Hippocampal formation (tissue), 2 donors: Measurements from ENCODE around the gene OTOGL.
"Not testable (repeated sequence)": the region's sequence is repeated elsewhere in the genome, so short reads cannot be mapped to it uniquely, and the experiment has no call there.

Experiments
- DNase-seq, 2 donors: peaks; one replicate each; lab custom pipeline; 2025; lab: John Stamatoyannopoulos, UW

OTOGL gene

DNA sequence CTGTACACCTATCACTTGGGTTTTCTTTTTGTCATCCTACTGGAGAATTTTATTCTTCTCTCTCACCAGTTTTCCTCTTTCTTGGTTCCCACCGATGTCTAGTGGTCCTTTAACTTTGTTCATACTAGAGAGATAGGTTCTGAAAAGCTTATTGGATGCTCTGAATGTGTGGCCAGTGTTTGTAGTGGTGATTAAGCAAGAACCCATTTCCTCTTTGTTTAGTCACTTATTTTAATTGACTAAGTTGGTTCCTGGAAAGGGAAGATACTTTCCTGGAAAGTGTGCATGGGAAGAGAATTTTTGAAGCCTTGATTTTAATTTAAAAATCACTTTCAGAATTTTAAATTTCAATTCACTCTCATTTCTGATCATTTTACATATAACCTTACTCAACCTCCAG, 127.2 kb downstream of the OTOGL start:
- DNase-seq = no peak

DNA sequence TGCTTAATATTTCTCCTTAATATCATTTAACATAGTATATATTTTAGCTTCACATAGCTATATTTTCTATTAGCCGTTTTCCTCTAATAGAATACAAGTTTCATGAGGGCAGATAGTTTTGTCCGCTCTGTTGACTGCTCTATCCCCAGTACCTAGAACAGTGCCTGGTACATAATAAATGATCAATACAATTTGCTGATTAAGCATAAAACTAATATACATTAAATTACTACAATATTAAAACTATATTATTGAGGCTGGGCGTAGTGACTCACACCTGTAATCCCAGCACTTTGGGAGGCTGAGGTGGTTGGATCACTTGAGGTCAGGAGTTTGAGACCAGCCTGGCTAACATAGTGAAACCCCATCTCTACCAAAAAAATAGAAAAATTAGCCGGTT, 128.6 kb downstream of the OTOGL start:
- not testable (repeated sequence) for DNase-seq

DNA sequence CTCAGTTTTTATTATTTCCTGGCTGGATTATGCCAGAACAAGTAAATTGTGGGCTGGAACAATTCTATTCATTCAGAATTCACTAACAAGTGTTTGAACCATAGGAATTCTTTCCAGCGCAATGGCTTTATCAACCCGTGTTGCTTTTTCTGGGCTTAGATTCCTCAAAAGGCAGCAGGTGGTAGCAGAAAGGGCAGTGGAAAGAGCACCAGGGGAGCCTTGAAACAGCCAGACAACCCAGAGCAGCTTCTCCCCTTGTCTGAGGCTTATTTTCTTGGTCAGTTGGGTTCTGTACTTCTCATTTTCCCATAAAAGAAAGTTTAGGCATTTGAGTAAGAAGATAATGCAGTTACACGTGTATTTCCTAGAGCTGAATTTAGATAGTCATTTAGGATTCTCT, 130.7 kb downstream of the OTOGL start:
- no peak for DNase-seq

DNA sequence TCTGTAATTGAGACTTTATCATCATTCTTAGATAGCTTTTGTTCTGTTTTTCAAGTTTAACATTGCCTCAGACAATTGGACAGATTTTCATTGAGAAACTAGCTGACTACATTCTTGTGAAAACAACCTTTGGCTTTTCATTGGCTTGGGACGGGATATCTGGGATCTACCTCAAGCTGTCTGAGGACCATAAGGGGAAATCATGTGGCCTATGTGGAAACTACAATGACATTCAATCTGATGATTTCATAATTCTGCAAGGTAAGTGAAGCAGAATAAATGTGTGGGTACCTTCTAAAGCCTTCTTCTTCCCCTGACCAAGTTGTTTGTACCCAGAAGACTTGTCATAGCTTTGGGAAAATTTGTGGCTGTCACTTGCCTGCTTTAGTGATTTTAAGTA, 133.5 kb downstream of the OTOGL start:
- DNase-seq = no peak

DNA sequence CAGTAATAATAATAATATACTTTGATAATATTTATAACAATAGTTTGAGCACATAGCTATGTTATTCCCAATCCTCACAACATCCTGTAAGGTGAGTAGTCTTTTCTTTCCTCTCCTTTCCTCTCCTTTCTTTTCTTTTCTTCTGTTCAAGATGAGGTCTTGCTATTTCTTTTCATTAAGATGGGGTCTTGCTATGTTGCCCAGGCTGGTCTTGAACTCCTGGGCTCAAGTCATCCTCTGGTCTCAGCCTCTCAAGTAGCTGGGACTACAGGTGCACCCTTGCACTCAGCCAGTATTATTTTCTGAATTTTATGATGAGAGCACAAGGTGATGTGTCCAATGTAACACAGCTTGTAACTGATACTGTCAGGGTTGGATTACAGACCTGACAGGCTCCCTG, 134.6 kb downstream of the OTOGL start:
- no peak for DNase-seq

DNA sequence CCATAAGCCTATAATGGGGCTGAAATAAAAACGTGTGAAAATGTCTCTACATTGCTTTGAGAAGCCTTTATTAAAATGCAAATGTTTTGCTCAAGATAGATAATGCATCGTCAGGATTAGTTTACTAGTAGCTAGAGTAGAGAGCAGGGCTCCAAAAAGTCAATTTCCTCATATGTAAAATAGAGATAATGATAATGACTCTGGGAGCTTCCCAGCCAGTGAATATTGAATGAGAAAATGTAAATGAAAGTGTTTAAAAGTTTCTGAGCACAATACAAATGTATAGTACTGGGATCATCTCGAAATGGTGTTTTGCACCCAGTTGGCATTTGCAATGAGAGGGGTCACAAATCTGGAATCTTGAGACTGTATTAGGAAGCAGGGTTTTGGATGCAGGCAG, 135.3 kb downstream of the OTOGL start:
- no peak for DNase-seq

DNA sequence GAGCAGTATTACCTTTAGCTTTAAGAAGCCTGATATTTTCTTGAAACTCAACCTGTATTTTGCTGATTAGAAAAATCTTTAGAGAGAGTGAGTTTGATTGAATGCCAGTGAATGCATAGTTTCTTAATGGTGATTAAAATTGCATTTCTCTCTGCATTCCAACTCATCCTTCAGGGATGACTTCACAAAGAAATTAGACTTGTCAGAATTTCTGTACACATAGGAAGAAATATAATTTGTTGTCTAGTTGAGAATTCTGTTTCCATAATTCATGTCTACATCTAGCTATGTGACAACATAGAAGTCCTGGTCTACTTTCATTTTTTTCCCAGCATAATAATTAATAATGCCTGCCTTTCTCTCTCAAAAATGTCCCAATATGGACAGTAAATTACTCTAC, 136.6 kb downstream of the OTOGL start:
- no peak for DNase-seq

DNA sequence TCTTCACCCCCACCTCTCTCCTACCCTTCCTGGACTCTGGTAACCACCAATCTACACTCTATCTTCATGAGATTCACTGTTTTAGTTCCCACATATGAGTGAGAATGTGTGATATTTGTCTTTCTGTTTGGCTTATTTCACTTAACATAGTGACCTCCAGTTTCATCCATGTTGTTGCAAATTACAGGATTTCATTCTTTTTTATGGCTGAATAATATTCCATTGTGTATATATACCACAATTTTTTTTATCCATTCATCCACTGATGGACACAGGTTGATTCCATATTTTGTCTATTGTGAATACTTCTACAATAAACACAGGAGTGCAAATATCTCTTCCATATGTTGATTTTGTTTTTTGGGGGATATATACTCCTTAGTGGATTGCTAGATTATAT, 140.5 kb downstream of the OTOGL start:
- DNase-seq = no peak

DNA sequence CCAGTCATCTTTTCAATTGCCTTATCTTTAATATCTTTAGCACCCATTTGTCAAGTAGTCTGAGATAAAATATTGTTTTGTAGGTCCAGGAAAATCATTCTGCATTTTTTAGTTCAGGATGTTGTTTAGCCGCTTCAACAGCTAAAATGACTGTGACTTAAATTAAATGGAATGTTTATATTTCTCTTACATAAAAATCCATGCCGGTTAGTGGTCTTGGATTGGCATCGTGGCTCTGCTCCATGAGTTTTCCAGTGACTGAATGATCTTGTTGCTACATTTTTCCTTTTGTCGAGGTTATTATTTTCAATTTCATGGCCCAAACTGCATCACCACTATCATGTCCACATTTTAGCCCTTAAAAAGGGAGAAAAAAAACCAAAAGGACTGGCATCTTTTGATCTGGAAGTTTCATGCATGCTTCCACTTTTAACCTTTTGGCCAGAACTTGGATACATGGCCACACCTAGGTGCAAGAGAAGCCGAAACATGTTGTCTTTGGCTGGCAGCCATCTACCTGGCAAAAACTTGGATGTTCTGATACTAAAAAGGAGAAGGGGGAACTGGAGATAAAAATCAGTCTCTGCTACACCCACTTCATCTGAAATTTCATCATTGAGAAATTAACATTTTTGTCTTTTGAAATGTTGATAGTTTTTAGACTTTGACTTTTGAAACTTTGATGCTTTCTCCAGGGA, 142.4 kb downstream of the OTOGL start:
- DNase-seq = no peak

DNA sequence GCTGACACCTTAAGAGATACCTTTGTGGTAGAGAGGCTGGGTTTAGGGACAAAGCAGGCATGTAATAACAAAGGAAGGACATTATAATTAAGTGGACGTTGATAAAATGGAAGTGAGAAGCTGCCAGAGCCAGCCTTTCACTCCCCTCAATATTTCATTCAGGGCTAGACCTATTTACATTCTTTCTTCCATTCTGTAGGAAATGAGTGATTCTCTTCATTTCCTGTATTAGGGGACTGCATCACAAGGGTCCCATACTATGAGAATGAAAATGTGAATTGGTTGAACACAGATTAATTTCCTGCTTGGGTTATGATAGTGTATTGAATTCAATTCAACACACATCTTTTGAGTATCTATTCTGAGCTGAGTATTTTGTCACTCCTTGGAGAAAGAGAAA, 143.0 kb downstream of the OTOGL start:
- DNase-seq = no peak

DNA sequence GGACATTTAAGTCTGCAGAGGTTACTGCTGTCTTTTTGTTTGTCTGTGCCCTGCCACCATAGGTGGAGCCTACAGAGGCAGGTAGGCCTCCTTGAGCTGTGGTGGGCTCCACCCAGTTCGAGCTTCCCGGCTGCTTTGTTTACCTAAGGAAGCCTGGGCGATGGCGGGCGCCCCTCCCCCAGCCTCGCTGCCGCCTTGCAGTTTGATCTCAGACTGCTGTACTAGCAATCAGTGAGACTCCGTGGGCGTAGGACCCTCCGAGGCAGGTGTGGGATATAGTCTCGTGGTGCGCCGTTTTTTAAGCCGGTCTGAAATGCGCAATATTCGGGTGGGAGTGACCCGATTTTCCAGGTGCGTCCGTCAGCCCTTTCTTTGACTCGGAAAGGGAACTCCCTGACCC, 150.2 kb downstream of the OTOGL start:
- DNase-seq = not testable (repeated sequence)

DNA sequence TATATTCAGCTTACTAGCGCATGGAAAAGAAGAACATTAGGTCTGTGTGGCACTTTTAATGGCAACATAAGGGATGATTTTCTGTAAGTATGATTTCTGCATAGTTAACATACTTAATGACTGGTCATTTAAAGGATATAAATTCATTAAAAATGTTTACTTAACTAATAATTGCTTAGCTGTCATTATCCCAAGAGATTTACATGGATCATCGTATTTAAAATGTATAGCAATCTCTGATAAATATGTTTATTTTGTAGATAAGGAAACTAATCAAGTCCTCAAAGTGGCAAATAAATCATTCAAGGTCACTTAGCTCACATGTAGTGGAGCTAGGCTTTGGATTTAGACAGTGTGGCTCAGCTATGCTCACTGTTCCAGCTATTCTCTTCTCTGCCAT, 158.6 kb downstream of the OTOGL start:
- DNase-seq = no peak

DNA sequence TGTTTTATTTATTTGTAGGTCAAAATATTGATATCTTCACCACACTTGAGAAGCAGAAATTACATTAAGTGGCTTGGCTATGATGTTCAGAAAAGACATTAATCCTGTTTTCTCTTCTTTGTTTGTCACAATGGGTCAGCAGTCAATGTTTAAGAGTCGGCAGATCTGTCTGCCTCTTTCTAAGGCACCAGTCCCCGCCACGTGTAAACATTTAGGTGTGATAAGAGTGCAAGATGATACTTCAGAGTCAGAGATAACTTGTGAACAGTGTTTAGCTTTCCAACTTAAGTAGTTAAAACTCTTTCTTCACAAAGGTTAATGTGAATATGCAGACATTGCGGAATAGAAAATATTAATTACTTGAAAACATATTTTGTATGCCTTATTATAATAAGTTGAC, 160.9 kb downstream of the OTOGL start:
- no peak for DNase-seq

DNA sequence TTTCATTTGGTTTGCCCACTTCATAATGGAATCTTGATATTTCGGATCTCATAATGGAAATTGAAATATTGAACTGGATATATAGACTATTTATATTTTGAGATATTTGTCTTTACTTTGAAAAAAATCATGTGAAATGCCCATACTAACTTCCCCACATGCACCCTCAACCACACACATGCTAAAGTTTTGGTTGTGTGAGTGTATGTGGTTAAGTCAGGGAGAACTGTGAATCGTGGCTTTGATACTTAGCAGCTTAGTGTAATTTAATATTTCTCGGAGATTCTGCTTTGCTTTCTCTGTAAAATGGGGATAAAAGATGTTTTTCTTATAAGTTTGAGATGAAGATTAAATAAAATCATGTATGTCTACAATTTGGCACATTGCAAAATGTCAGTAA, 162.1 kb downstream of the OTOGL start:
- no peak for DNase-seq

DNA sequence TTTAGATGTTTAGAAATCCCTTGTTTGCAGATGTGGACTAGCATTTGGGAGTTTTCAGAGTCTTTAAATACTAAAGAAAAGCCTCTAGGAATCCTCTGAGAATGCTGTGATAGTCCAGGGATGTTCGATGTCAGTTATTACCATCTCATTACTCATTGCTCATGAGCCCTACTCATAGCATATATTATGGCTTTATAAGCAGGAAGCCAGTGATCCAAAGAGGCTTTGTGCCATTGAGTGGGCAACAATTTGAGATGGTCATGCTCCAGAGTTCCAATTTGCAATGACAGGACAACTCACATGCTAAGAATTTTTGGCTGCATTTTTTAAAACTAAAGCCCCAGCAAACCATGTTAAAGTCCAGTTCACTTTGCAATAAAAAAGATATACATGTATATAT, 163.0 kb downstream of the OTOGL start:
- no peak for DNase-seq

DNA sequence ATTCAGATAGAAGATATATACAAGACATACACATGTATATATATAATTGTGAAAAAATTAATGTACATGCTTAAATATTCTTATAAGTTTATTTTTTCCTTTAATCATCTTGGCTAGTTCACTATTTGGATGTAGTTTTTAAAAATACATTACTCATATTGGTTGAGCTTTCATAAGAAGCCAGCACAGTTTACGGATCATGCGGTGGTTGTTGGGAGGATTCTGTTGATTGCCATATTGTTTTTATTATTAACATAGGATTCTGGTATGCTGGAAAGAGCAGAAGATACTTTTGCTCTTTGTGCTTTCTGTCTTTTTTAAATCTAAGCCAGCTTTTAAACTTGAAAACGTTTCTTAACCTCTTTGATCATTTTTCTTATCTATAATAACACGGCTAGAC, 163.4 kb downstream of the OTOGL start:
- no peak for DNase-seq

DNA sequence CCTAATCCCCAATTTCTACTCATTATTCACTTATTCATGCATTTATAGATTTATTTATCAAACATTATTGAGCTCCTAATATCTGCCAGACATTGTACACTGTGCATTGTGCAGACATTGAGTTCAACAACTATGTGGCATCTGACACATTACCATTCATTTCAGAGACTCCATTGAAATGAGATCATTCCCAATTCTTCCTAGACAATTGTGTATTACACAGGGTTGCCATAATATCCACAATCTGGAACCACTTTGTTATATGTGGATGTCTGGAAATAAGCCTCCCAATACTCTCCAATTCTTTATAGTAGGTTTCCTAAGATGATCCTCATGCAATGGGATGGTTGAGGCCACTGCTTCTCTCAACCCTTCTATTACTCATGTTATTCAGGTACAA, 165.0 kb downstream of the OTOGL start:
- no peak for DNase-seq

DNA sequence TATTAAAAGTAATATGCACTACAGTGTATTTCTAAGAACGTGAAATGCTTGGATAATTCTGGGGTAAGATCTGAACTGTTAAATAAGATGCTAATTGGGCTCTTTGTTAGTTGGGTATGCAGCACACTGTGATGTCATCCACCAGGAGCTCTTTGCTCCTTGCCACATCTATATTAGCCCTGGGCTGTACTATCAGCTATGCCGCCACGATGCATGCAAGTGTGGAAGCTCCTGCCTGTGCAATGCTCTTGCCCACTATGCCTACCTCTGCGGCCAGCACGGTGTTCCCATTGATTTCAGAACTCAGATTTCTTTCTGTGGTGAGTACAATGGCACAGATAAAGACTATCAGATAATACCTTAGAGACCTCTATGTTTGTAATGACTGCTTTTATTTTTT, 165.6 kb downstream of the OTOGL start:
- DNase-seq = no peak

DNA sequence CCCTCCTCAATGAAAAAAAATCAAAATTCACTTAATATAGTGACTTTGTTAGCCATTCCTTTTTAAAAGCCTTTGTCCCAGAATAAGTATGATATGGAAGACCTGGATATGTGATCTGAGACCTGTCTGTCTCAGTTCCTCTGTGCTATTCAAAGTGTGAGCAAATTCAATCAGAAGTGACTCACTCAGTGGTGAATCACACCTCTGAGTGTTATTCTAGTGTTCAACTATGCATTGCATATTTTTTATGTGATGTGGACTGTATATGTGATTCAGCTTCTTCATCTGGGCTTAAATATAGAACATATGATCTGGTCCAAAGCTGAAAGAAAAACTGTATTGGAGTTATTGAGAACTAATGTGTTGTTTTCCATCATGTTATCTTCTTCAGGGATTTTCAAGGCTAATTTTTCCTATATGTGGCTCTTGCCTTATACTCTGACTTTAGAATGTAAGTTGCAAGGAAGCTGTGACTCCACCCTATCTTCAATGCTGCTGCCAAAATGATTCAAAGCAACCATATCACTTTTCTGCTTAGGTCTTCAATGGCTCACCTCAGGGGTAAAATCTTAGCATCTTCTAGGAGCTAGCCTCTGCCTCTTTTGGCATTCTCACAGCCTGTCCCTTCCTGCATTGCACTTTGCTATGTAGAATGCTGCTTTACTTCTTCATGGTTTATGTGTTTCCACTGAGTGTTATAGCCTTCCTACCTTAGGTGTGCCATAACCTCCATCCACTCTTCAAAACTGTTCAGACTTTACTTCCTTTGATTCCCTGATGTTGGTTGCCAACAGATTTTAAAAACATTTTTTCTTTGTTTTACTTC, 169.8 kb downstream of the OTOGL start:
- no peak for DNase-seq

DNA sequence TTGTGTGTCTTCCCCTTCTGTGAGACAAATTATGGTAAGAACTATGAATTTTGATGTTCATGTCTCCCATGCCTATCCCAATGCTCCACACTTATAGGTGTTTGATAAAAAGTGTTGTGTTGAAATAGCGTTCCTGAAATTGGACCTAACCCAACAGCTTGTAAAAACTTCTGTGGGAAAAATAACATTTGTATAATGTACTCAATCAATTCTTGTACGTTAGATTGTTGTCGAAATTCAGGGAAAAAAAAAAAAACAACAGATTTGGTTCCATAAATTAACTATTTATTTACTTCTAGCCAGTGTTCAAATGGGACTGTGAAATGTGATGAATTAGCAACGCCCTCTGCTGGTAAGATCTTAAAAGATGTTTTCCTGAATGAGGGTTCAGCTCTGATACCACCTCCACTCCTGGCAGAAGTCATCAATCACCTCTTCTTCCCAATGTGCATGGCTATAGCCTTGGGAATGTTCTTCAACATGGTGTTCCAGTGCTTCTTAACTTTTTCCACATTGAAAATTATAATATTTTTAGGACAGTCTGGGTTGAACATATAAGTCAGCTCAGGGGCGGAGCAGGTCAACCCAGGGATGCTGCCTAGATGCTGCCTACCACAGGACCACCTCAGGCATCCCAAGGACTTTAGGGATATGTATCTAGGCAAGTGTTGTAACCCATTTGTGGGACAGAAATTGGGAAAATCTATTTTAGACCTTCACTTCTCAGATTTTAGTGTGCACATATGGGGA, 170.6 kb downstream of the OTOGL start:
- DNase-seq = peak in 1 of 2 donors; percentile 58

DNA sequence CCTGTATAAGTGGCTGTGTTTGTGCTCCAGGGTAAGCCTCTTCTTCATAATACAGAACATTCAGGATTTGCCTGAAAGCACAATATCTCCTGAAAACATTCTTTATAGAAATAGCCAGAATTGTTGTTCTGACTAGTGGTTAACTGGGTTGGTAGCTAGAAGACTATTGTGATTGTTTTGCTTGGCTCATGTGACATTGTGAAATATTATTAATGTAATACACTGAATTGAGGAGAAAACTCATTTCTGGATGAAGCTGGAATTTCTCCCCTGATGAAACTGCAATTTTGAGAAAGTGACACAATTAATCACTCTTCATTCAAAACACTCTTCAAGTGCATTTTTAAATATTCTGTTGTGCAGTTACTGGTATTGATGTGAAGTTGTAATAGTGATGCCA, 172.4 kb downstream of the OTOGL start:
- DNase-seq = no peak

DNA sequence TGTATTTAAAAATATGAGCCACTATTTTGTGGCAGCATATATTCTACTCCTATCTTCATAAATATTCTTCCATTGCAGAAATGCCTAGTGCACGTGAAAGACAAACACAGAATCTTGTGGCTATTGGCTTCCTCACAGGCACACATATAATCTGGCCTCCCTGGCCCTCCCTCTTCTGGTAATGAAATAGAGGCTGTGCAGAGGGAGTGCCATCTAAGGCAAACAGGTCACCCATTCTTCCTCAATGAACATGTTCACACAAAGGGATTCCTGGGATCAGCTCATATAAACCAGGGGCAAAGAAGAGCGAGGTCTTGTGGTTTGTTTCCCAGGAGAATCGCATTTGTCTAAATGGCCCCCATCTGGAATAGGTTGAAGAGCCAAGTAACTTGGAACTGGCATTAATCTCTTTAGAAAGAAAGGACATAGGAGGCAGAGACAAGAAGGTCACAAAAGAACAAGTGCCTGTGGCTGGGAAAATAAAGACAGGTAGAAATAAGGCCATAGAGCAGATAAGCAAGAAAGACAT, 173.1 kb downstream of the OTOGL start:
- no peak for DNase-seq

DNA sequence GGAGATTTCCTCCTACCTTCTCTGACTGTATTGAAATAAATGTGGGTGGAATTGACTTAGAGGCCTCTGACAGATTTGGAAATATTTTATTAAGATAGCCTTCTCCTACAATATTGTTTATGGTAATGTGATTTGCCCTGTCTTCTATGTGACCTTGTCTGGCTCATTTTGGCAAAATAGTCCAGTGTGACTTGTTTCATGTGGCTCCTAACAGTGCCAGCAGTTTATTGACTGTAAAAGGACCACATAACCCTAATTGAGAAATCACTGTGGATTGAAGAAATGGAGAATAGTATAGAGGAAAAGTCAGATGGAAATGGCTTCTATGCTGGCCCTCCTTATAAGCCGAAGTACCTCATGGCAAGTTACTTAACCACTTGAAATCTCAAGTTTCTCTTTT, 173.8 kb downstream of the OTOGL start:
- no peak for DNase-seq
